SK-N-SH (cell line): ENCODE data around the gene VAMP7. TPM values are rescaled to one million over a fixed set of nuclear protein-coding genes. Genes with fewer than 3 reads are reported as not detected.
"Not testable (repeated sequence)": the region's sequence is repeated elsewhere in the genome, so short reads cannot be mapped to it uniquely, and the experiment has no call there.

Experiments used
- CTCF ChIA-PET: fragments of 300-600, 350-600 bp; formaldehyde crosslinking; extraction: SDS; loops from one replicate; lab custom pipeline; 2021; lab: Yijun Ruan, JAX
- POLR2A ChIA-PET: fragments of 350-600 bp; sonication (Branson Sonifier 250); formaldehyde crosslinking; extraction: SDS; loops from one replicate; lab custom pipeline; 2020; ENCODE audit warnings: antibody characterized with exemption, inconsistent platforms; lab: Yijun Ruan, JAX
- DNase-seq: peaks from one replicate; pipeline ENCODE4 v3.0.0; 2012
- H2AFZ ChIP-seq: fragments of 200-600 bp; sonication (generic); 2 replicates; pipeline ENCODE4 v1.8.1; 2016; ENCODE audit warnings: antibody characterized with exemption, mild to moderate bottlenecking, low read depth
- H3F3A ChIP-seq: fragments of 200-600 bp; sonication (generic); replicated peaks from 2 replicates; pipeline ENCODE3; 2016; ENCODE audit warnings: antibody characterized with exemption, mild to moderate bottlenecking; ENCODE audit not compliant: insufficient read depth
- H3K27ac ChIP-seq, 2 experiments: fragments of 200-500 bp in 1 of 2; fragments of 200-600 bp in 1 of 2; sonication (Bioruptor generic) in 1 of 2; sonication (generic), shearing (Covaris generic) in 1 of 2; 2 replicates each; pipeline versions ENCODE4 v1.5.1 to v1.6.1; 2014 to 2016; ENCODE audit warnings: low read depth in 2 of 2, inconsistent platforms in 1 of 2, low read length in 1 of 2, mild to moderate bottlenecking in 1 of 2, mixed read lengths in 1 of 2
- H3K27me3 ChIP-seq: fragments of 200-600 bp; sonication (generic), shearing (Covaris generic); 2 replicates; pipeline ENCODE4 v1.6.1; 2016; ENCODE audit warnings: mixed run types; ENCODE audit not compliant: insufficient read depth
- H3K36me3 ChIP-seq, 2 experiments: fragments of 200-500 bp in 1 of 2; fragments of 200-600 bp in 1 of 2; sonication (Bioruptor generic) in 1 of 2; sonication (generic) in 1 of 2; replicated peaks in 1 of 2; 2 replicates each; pipeline versions ENCODE3 to v1.5.1; 2014 to 2016; ENCODE audit warnings: low read length in 1 of 2, mild to moderate bottlenecking in 1 of 2; ENCODE audit not compliant: insufficient read depth in 2 of 2, control insufficient read depth in 1 of 2
- H3K4me1 ChIP-seq, 2 experiments: fragments of 200-500 bp in 1 of 2; fragments of 200-600 bp in 1 of 2; sonication (Bioruptor generic) in 1 of 2; sonication (generic), shearing (Covaris generic) in 1 of 2; 2 replicates each; pipeline versions ENCODE4 v1.5.1 to v1.6.1; 2014 to 2016; ENCODE audit warnings: low read depth in 1 of 2, low read length in 1 of 2, mixed run types in 1 of 2; ENCODE audit not compliant: insufficient read depth in 2 of 2, control insufficient read depth in 1 of 2
- H3K4me2 ChIP-seq: fragments of 200-600 bp; sonication (generic), shearing (Covaris generic); 2 replicates; pipeline ENCODE4 v1.6.1; 2017; ENCODE audit warnings: mixed run types
- H3K4me3 ChIP-seq, 2 experiments: fragments of 200-500 bp in 1 of 2; fragments of 200-600 bp in 1 of 2; sonication (Bioruptor generic) in 1 of 2; sonication (generic), shearing (Covaris generic) in 1 of 2; 2 replicates each; pipeline versions ENCODE4 v1.5.1 to v1.8.1; 2014 to 2016; ENCODE audit warnings: low read depth in 2 of 2, inconsistent platforms in 1 of 2, low read length in 1 of 2, mild to moderate bottlenecking in 1 of 2, mixed read lengths in 1 of 2, moderate library complexity in 1 of 2
- H3K79me2 ChIP-seq: fragments of 200-600 bp; sonication (generic); 2 replicates; pipeline ENCODE4 v1.8.1; 2017; ENCODE audit warnings: mild to moderate bottlenecking; ENCODE audit not compliant: insufficient read depth
- H3K9ac ChIP-seq: fragments of 200-600 bp; sonication (generic); 2 replicates; pipeline ENCODE4 v1.6.1; 2017; ENCODE audit warnings: mixed run types
- H3K9me2 ChIP-seq: fragments of 200-600 bp; sonication (generic); 2 replicates; pipeline ENCODE4 v1.6.1; 2017; ENCODE audit warnings: mixed run types
- H3K9me3 ChIP-seq: fragments of 200-600 bp; sonication (generic); 2 replicates; pipeline ENCODE4 v1.6.1; 2017; ENCODE audit warnings: mixed run types, mild to moderate bottlenecking, moderate library complexity
- H4K20me1 ChIP-seq: fragments of 200-600 bp; sonication (generic); 2 replicates; pipeline ENCODE4 v1.6.1; 2017; ENCODE audit warnings: mild to moderate bottlenecking, mixed run types; ENCODE audit not compliant: insufficient read depth
- FOXM1 ChIP-seq: IDR thresholded peaks from 2 replicates; pipeline ENCODE4 v1.4.0; 2012; ENCODE audit warnings: low read depth, mild to moderate bottlenecking
- GABPA ChIP-seq: IDR thresholded peaks from 2 replicates; pipeline ENCODE4 v1.4.0; 2012; ENCODE audit warnings: low read depth, mild to moderate bottlenecking
- MXI1 ChIP-seq: IDR thresholded peaks from 2 replicates; pipeline ENCODE4 v1.6.1; 2012; ENCODE audit warnings: mild to moderate bottlenecking, low read depth, low read length, improper control_type of control experiment
- NFIC ChIP-seq: IDR thresholded peaks from 2 replicates; pipeline ENCODE4 v1.4.0; 2012; ENCODE audit warnings: borderline replicate concordance
- NRF1 ChIP-seq: IDR thresholded peaks from 2 replicates; pipeline ENCODE4 v1.6.1; 2012; ENCODE audit warnings: low read depth, mild to moderate bottlenecking, low read length
- RCOR1 ChIP-seq: fragments of 150-350 bp; IDR thresholded peaks from 2 replicates; pipeline ENCODE4 v1.6.1; 2017; ENCODE audit warnings: antibody characterized with exemption, low read length
- RFX5 ChIP-seq: IDR thresholded peaks from 2 replicates; pipeline ENCODE4 v1.6.1; 2012; ENCODE audit warnings: mild to moderate bottlenecking, improper control_type of control experiment, low read length
- SIN3A ChIP-seq: IDR thresholded peaks from 2 replicates; pipeline ENCODE4 v1.6.1; 2012; ENCODE audit warnings: low read depth, mild to moderate bottlenecking, low read length, moderate library complexity, borderline replicate concordance
- SMC3 ChIP-seq: IDR thresholded peaks from 2 replicates; pipeline ENCODE4 v1.6.1; 2012; ENCODE audit warnings: low read depth, low read length, improper control_type of control experiment
- YY1 ChIP-seq: IDR thresholded peaks from 2 replicates; pipeline ENCODE4 v1.4.0; 2012; ENCODE audit warnings: low read depth, mild to moderate bottlenecking
- WGBS: methylation state at CpG from one replicate; pipeline ENCODE4 v1.1.6; 2017; ENCODE audit warnings: low lambda C conversion rate; 5-methylcytosine and 5-hydroxymethylcytosine counted together
- polyA plus RNA-seq, 3 experiments: library from polyadenylated mRNA; depleted of rRNA; stranded (reverse); fragments of >200 nt; gene quantifications; 2 replicates each; pipeline ENCODE4 v1.2.3, GENCODE V29; 2012
- TF ChIP-seq, protein P1 (sequence below): IDR thresholded peaks from 2 replicates; pipeline ENCODE4 v1.4.0; 2012; ENCODE audit warnings: low read depth, borderline replicate concordance
- TF ChIP-seq, protein P2 (sequence below): IDR thresholded peaks from 2 replicates; pipeline ENCODE4 v1.4.0; 2012; ENCODE audit warnings: low read depth
- TF ChIP-seq, protein P3 (sequence below): fragments of 150-350 bp; IDR thresholded peaks from 2 replicates; pipeline ENCODE4 v1.6.1; 2017; ENCODE audit warnings: antibody characterized with exemption, low read length, low read depth, borderline replicate concordance

The VAMP7 gene
- polyA plus RNA-seq, 1 of the 3 experiments (the other 2 are of a cell fraction) = 23.9 TPM

DNA sequence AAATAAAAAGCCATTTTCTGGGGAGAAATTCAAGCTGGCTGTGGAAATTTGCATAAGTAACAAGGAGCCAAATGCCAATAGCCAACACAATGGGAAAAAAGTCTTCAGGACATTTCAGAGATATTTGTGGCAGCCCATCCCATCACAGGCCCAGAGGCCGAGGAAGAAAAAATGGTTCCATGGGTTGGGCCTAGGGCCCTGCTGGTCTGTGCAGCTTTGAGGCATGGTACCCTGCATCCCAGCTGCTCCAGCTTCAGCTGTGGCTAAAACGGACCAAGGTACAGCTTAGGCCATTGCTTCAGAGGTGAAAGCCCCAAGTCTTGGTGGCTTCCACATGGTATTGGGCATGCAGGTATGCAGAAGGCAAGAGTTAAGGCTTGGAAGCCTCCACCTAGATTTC lies 102.2 kb downstream of the VAMP7 start (continued):
- TF ChIP-seq FOXM1 (no peak), NRF1 (no peak), RFX5 (no peak)
- TF ChIP-seq, all 33 proteins: peak for 0

DNA sequence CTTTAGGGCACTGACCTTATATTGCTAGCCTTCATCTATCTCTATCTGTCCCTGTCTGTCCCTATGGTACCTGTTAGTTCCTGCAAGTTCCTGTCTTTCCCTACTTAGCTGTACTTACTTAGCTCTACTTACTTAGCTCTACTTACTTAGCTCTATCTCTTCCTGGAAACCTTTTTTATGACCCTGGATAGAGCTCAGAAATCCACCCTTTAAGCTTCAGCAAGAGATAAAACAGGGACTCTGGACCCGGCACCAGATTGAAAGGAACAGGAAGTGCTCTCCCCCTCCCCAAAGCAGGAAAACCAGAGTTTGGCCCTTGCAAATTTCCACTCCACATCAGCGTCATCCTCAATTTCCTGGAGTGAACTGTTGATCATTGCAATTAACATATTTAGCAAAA lies 104.1 kb downstream of the VAMP7 start:
- Histone ChIP-seq H4K20me1 (no peaks in the 10 kb centered on the region), H3K27ac (no peak overlapping the region), H3K27me3 (no peaks in the 10 kb centered on the region; the same call in 1 of the 2 replicates), H3K9me2 (no peaks in the 10 kb centered on the region), H2AFZ (no peak overlapping the region), H3K79me2 (no peaks in the 10 kb centered on the region), H3K36me3 (no peaks in the 10 kb centered on the region), H3K9me3 (no peaks in the 10 kb centered on the region), H3K4me2 (no peak overlapping the region), H3F3A (no peaks in the 10 kb centered on the region), H3K4me1 (no peaks in the 10 kb centered on the region), H3K9ac (no peak overlapping the region), H3K4me3 (no peak overlapping the region)
- no peak for DNase-seq
- 2% methylated on average over 2 of the region's 2 CpGs for WGBS
- ChIA-PET CTCF (no interaction called here), POLR2A (no interaction called here)
- TF ChIP-seq NFIC (no peak), GABPA (no peak), MXI1 (no peak), NRF1 (no peak), SIN3A (no peak), YY1 (no peak), RCOR1 (no peak), SMC3 (no peak)
- TF ChIP-seq, protein P1, sequence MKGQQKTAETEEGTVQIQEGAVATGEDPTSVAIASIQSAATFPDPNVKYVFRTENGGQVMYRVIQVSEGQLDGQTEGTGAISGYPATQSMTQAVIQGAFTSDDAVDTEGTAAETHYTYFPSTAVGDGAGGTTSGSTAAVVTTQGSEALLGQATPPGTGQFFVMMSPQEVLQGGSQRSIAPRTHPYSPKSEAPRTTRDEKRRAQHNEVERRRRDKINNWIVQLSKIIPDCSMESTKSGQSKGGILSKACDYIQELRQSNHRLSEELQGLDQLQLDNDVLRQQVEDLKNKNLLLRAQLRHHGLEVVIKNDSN = no peak
- TF ChIP-seq, protein P2, sequence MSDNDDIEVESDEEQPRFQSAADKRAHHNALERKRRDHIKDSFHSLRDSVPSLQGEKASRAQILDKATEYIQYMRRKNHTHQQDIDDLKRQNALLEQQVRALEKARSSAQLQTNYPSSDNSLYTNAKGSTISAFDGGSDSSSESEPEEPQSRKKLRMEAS = no peak
- TF ChIP-seq, protein P3, sequence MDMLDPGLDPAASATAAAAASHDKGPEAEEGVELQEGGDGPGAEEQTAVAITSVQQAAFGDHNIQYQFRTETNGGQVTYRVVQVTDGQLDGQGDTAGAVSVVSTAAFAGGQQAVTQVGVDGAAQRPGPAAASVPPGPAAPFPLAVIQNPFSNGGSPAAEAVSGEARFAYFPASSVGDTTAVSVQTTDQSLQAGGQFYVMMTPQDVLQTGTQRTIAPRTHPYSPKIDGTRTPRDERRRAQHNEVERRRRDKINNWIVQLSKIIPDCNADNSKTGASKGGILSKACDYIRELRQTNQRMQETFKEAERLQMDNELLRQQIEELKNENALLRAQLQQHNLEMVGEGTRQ = no peak

DNA sequence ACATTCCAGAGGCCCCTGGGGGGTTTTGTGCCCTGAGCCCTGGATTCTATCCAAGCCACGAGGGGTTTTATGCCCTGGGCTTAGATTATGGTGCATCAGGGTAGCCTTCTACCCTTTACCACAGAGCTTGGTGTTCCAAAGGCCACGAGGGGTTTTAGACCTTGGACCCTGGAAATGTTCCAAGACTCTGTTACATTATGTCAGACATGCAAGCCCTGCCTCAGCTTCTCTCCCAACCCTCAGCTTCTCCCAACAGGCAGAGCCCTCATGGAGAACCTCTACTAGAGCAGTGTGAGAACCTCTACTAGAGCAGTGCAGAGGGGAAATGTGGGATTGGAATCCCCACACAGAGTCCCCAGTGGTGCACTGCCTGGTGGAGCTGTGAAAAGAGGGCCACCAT lies 105.8 kb downstream of the VAMP7 start:
- H3K36me3 ChIP-seq, DNase-seq, H3K27me3 ChIP-seq, H3K4me2 ChIP-seq, H3K9me3 ChIP-seq, H3K4me3 ChIP-seq, H4K20me1 ChIP-seq, H3K27ac ChIP-seq, H3K9ac ChIP-seq, POLR2A ChIA-PET, H3F3A ChIP-seq, H3K79me2 ChIP-seq, CTCF ChIA-PET, H3K9me2 ChIP-seq, H2AFZ ChIP-seq, H3K4me1 ChIP-seq: not testable (repeated sequence)
- 0% methylated on average over 1 of the region's 2 CpGs for WGBS
